GM18502 (cell line): ENCODE results near the gene SEC22C.
"Not testable (repeated sequence)": the region's sequence is repeated elsewhere in the genome, so short reads cannot be mapped to it uniquely, and the experiment has no call there.

Experiments
- ATAC-seq: cut with Tn5 transposase; IDR thresholded peaks from one replicate; pipeline ENCODE4 v1.9.1; 2021; ENCODE audit warnings: mild to moderate bottlenecking; ENCODE audit not compliant: unreplicated experiment, poor library complexity

The SEC22C gene, protein sequence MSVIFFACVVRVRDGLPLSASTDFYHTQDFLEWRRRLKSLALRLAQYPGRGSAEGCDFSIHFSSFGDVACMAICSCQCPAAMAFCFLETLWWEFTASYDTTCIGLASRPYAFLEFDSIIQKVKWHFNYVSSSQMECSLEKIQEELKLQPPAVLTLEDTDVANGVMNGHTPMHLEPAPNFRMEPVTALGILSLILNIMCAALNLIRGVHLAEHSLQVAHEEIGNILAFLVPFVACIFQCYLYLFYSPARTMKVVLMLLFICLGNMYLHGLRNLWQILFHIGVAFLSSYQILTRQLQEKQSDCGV

DNA sequence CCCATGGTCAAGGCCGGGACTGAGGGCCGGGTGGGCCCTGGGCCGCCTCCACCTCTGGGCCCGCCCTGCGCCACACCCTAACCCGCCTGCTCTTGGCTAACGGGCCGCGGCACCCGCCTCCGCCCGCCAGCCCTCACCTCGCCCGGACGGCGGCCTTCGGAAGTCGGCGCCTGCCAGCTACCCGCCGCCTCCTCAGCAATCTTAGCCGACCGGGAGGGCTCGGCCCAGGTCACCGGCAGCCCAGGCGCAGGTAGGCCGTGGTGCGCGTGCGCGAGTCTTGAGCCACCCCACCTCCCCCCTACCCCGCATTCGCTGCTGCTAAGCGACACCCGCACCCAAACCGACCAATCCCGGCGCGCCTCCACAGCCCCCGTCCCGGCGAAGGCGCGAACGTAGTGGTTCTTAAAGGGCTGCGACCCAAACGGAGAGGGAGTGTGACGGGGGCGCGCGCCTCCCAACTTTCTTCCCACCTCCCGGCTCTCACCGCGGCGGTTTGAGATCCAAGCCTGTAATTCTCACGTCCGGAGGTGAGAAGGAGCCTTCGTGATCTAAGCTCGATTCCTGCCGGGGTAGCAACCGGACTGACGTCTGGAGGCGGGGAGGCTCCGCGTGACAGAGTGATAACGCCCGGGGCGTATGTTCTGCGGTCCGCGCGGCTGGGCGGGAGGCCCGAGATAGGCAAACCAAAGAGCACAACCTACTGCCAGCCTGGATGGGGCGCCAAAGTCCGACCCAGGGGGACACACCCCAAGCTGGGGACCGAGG lies at the start of gene SEC22C:
SEC22C (minus strand) TSS at position 259 of the 765 bp plus-strand sequence. CDS start 12,921 bp downstream, outside the sequence.
- peak; percentile 95 for ATAC-seq

DNA sequence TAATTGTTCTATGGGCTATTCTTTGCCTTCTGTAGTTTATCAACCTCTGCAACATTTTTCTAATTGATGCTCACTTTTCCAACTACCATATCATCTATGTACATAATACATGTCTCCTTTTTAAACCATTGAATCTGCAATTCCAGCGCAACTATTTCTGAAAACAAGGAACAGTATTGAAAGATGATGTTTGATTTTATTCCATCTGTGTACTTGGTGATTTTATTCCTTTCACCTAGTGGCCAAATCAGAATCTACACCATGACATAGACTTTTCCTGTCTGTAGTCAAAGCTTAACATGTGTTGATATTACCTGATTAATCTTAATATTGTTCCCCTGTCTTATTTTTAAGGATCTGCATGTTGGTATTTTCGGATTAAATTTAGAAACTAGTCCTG lies 31.7 kb upstream of the SEC22C start:
- ATAC-seq, result no peak

DNA sequence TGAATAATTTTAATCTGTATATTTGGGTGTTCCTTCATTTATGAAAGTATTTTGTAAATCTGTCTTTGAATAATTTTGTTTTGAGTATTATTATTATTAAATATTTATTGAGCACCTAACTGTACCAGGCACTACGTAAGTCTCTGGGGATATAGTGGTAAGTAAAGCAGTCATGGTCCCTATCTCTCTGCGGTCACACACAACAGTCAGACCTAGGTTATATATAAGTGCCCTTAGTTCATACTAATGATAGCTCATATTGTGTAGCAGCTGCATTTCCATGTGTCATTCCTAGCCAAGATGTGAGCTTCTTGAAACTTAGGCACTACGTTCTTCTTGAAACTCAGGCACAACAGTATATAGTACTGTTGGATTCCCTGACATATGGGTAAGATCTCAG lies 31.2 kb upstream of the SEC22C start:
- peak; percentile 83 for ATAC-seq

DNA sequence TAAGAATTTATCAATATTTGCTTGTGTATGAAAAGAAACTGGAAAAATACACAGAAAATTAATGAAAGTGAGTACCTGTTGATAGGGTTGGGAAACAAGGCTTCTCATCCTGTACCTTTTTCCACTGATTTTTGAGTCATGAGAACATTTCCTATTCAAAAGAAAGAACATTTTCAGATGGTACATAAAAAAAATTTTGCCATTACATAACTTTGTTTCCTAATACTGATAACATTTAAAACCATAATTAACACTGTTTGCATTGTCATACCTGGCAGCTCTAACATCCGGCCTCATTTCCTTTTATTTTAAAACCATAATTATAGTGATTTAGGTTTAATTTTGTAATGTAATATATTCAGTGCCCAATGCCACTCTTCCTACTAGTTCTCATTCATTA lies 30.4 kb upstream of the SEC22C start:
- no peak for ATAC-seq

DNA sequence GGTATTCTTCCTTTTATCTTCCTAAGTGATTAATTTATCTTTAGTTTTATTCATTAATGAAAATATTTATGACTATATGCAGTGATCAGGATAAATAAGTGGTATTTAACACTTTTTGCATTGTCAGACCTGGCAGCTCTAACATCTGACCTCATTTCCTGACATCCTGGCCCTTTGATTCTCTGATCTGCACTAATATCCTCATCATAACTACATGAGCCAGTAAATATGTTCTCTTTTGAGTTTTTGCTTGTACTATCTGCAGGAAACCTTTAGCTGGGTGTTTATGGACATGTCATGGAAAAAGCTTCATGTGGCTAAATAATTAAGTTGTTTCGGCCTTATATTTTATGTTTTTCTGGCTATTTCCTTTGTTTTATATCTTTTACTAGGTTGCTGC lies 29.2 kb upstream of the SEC22C start:
- no peak for ATAC-seq

DNA sequence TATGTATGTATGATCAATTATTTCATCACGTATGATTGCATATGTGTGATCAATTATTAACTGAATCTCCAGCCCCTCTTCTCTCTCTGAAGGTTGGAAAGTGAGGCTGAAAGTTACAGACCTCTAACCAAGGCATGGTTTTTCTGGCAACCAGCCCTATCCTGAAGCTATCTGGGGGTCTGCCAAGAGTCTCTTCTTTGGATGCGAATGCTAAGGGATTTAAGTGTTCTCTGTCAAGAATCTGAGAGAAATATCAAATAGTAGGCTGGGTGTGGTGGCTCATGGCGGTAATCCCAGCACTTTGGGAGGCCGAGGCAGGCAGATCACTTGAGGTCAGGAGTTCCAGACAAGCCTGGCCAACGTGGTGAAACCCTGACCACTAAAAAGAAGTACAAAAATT lies 26.8 kb upstream of the SEC22C start:
- ATAC-seq, result no peak

DNA sequence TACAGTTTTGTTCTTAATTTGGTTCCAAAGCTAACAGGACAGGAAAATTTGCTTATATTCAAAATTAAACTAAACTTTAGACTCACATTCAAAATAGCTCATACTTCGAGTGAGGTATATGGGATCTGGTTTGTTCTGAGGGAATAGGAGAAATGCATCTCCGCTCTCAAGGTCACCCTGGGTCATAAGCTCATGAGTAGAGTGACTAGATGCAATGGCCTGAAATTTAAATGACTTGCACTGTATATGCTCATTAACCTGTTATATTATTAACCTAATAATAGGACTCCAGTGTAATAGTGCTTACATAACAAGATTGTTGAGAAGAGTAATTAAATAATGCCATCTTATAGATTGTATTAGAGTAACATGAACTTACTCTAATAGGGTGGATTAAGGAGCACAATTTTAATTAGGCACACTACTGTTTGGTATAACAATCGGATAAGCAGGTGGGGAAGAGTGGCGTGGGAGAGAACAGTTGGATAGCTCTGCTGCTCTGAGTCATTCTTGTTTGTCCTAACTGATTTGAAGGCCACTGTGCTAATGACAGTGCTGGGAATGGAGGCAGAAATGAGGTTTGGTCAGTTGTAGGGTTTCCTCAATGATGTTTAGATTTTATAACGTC lies 23.9 kb upstream of the SEC22C start:
- no peak for ATAC-seq

DNA sequence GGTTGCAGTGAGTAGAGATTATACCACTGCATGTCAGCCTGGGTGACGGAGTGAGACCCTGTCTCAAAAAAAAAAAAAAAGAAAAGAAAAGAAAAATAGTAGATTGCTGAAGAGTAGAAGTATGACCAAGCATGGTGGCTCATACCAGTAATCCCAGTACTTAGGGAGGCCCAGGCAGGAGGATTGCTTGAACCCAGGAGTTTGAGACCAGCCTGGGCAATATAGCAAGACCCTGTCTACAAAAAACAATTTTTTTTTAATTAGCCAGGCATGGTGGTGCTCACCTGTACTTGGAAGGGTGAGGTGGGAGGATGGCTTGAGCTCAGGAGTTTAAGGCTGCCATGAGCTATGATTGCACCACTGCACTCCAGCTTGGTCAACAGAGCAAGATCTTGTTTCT lies 21.2 kb upstream of the SEC22C start:
- no peak for ATAC-seq

DNA sequence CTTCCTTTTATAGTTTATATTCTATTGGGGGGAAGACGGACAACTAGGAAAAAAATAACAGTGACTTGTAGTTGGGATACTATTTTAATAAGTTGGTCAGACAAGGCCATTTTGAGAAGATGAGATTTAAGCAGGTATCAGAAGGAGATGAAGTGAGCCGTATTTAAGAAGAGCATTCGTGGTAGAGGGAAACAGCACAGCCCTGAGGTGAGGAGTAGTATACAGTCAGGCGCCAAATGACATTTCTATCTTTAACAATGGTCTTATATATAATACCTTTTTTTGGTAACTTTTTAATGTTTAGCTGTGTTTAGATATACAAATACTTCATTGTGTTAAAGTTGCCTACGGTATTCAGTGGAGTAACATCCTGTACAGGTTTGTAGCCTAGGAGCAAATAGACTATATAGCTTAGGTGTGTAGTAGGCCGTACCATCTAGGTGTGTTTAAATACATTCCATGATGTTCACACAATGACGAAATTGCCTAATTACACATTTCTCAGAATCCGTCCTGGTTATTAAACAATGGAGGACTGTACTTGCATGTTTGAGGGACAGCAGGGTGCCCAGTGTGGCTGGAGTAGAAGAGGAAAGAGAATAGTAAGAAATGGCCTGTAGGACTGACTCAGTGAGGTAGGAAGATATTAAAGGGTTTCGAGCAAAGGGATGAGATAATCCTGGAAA lies 20.3 kb upstream of the SEC22C start:
- ATAC-seq, result no peak

DNA sequence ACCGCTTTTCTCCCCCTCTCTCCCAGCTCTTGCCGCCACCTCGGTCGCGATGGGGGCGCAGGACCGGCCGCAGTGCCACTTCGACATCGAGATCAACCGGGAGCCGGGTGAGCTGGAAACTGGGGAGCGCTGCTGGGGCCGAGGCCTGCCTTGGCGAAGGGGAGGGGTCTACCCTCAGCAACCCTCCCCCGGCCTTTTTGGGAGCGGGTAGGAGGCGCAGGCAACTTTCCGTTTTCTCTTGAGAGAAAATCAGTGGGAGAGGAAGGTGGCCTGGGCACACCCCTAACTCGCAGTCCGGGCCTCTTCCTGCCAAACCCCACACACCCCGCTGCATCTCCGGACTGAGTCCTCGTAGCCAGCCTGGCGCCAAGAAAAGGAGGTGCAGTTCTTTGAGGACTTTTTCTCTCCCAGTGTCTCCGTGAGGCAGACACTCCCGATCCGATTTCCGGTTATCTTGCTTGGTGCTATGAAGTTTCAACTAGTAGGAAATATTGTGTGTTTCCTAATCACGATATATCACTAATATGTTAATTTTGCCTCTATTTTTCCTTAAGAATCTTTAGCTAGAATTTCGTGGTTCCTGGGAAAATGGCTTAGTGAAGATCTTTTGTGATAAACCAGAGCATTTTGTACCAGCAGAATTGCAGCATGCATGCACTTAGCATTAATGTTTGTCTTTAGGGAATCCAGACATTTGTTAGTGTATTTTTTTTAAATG lies 19.4 kb upstream of the SEC22C start:
- peak; percentile 24 for ATAC-seq

DNA sequence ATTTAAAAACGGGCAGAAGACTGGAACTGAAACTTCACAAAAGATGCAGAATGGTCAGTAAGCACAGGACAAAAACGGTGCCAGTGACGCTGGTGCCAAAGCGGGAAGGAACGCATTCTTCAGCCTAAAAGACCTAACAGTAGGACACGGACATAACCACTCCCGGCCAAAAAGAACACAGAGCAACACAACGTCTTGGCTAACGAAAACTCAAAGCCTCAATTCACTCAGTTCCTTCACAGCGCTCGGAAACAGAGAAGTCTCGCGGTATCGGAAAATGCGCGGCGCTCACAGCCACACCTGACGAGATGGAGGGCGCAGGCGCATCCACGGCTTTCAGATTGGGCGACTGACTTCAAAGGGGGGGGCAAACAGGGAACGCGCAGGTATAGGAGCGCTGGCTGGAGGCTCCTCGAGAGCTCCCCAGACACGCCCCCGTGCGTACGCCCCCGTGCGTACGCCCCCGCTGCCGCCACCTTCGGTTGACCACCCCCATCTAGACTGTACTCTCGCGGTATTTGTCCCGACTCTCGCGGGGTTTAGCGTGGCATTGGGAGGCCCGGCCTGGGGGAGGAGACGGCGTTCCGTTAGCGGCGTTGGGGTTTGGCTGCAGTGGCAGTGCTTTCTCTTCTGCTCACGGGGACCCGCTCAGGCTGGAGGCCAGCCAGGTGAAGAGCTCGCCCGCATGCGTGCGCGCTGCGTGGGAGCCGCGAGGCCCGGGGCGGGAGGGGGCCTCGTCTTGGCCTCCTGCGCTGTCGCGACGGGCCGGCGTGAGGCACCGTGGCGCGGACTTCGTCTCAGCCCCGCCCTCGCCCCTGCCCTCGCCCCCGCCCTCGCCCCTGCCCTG lies 18.6 kb upstream of the SEC22C start, which contains the start of gene NKTR:
NKTR (plus strand) TSS at position 576 of the 847 bp plus-strand sequence. CDS start 321 bp downstream, outside the sequence.
- peak; percentile 85 for ATAC-seq

DNA sequence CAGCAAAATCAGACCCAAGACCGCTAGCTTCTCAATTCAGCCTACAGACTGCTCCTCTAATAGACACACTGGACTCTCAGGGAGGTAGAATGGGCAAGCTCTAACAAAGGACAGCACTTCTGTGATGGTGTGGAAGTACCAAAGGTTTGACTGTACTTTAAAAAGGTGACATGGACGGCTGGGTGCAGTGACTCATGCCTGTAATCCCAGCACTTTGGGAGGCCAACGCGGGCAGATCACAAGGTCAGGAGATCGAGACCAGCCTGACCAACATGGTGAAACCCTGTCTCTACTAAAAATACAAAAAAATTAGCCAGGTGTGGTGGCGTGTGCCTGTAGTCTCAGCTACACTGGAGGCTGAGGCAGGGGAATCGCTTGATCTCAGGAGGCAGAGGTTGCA lies 15.3 kb upstream of the SEC22C start:
- ATAC-seq, result not testable (repeated sequence)

DNA sequence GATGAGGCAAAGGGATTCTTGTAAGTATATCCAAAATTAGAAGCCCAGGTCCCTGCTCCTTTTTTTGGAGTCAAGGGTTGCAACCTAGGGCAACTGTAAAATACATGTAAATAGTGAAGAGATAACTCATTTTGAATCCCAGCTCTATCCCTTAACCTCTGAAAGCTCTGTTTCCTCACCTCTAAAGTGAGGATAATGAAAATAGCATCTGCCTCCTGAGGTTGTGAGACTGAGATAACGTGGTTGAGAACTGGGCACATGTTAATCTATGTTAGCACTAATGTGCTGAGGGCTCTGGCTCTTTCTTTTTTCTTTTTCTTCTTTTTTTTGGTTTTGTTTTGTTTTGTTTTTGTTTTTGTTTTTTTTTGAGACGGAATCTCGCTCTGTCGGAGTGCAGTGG lies 13.9 kb upstream of the SEC22C start:
- ATAC-seq, result no peak

DNA sequence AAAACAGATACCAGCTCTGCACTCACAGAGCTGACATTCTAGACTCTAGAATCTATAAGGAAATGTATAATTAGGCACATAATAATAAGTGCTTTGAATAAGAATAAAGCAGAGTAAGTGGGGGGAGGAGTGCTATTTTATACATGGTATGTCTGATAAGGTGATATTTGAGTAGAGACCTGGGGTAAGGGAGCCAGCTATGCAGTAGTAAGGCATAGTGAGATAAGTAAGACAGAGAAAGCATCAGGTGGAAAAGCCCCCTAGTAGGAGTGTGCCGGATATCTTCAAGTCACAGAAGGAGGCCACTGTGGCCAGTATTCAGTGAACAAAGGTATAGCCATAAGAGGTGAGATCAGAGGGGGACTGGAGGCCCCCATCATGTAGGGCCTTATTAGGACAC lies 11.9 kb upstream of the SEC22C start:
- no peak for ATAC-seq

DNA sequence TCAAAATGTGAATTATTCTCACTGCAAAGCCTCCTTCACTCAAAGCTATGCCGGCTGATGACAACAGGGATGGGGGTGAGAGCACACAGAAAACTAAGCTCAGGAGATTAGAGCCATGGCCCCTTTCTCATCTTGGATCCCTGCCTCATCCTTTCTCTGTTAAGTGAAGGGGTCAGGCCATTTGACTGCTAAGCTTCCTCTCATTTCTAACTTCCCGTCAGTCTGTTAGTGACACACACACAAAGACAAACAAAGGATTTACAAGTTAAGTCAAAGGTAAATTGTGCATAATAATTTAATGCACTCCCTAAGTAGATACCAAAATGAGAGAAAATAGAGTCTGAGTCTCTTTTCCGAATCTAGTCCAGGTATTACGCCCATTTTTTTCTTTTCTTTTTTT lies 10.0 kb upstream of the SEC22C start:
- no peak for ATAC-seq

DNA sequence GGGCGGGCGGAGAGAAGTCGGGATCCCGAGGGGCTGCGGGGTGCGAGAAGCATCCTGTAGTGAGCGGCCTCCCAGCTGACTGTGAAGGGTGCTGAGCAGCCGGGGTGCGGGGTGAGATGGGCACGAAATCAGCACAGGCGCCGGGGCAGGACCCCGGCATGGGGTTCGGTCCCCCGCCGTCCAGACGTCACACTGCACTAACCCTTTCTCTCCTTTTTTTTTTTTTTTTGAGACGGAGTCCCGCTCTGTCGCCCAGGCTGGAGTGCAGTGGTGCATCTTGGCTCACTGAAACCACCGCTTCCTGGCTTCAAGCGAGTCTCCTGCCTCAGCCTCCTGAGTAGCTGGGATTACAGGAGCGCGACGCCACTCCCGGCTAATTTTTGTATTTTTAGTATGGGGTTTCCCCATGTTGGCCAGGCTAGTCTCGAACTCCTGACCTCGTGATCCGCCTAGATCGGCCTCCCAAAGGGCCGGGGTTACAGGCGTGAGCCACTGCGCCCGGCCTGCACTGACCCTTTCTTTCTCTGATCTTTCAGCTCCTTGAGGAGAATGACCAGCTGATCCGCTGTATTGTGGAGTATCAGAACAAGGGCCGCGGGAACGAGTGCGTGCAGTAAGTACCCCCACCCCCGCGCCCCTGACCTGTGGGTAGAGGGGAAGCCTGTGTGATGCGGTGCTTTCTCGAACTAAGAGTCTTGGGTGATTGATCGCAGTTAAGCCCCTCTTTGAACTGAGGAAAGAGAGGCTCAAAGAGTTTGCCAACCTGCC lies 9.4 kb upstream of the SEC22C start:
- ATAC-seq, result no peak

DNA sequence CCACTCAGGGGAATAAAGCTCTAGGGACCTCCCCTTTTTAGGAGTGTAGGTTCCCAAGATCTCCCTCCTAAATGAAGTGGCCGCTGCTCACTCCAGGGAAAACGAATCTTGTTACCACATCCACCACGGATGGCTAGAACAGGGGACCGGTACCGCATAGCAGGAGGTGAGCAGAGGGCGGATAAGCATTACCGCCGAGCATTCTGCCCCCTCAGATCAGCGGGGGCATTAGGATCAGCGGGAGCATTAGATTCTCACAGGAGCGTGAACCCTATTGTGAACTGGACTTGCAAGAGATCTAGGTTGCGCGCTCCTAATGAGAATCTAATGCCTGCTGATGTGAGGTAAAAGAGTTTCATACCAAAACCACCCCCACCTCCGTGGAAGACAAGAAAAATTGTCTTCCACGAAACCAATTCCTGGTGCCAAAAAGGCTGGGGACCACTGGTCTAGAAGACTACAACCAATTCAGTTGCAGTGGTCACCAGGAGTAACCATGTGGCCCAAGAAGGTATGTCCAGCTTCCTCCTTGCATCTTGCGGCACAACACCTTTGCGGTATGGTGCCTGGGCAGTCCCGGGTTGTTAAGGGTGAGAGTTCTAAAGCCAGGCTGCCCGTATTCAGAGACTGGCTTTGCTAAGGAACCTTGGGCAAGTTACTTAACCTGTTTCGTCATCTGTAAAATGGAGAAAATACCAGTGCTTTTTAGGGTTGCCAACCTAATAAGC lies 7.8 kb upstream of the SEC22C start:
- ATAC-seq, result no peak

DNA sequence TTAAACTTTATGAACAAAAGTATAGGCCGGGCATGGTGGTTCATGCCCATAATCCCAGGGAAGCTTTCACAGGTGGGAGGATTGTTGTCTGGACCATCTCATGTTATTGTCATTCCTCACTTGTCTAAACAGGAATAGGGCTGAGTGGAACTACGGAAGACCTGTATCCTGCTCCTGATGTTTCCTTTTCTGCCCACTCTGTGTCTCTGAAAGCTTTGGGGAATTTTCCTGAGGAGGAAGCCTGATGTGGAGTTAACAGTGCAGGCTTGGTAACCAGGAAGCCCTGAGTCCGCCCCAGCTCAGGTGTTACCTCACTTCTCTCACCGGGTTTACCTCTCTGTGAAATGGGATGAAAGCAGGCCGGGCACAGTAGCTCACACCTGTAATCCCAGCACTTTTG lies 6.9 kb upstream of the SEC22C start:
- ATAC-seq, result no peak
